ENCODE measurements around the gene GLRX2.

Gene GLRX2

GRCh38 chr1:193113992-193114332, 8.7 kb upstream of the GLRX2 start:
- ChIA-PET POLR2A (interaction anchor here (1.3 kb wide), 1 partner anchor 9 kb away, joined by 3 read pairs; the partner anchor contains the start of gene GLRX2), CTCF (interaction anchor here (0.9 to 2.9 kb wide), 4 partner anchors 8 to 12 kb away, joined by 3 to 19 read pairs (median 4); partner anchors contain the start of genes CDC73 and GLRX2)
- no peak overlapping the region for H3K4me3 ChIP-seq (ENCODE audit: low read depth, low read length)
- TF ChIP-seq CTCF (IDR thresholded peaks at IDR 0.05; ENCODE audit: insufficient read depth, low read length, missing control alignments): no peak
- no peak for DNase-seq (ENCODE audit: low read depth, low spot score)

DNA sequence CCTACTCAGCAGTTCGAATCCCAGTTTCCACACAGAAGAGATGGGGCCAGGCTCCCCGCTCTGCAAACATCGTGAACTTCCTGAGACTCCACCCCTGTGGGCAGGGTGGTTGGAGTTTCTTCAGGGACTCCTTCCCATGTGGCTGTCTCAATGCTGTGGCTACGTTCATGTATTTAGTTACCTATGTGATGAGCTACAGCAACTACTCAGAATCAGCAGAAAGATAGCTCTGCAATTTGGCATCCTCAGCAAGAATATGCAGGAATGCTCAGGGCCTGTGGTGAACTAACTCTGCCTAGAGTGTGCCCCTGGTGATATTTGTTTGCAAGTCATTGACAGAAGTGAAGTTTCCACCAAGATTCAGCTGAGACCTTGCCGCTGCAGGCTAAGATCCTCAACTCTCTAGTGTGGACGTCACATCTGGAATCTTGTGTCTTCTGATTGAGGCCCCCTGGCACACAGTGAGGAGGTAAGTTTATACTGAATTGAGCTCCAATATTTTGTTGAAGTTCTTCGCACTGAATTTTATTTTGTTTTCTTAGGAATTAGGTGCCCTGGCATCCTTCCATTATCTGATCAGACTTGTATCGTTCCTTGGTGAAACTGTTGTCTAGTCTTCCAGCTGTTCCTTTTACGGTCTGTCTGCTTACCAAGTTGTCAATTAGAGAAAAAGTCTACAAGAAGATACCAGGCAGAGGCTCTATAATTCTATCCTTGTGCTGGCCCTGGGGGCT, 8.2 kb upstream of the GLRX2 start:
- no peak for TF ChIP-seq CTCF (IDR thresholded peaks at IDR 0.05; ENCODE audit: insufficient read depth, low read length, missing control alignments)
- H3K4me3 ChIP-seq (ENCODE audit: low read depth, low read length): no peak overlapping the region
- ChIA-PET POLR2A (interaction anchor here (1.3 kb wide), 1 partner anchor 8 kb away, joined by 3 read pairs; the partner anchor contains the start of gene GLRX2), CTCF (interaction anchor here (0.9 to 2.9 kb wide), 4 partner anchors 8 to 12 kb away, joined by 3 to 19 read pairs (median 4); partner anchors contain the start of genes CDC73 and GLRX2)
- DNase-seq (ENCODE audit: low read depth, low spot score): no peak

DNA sequence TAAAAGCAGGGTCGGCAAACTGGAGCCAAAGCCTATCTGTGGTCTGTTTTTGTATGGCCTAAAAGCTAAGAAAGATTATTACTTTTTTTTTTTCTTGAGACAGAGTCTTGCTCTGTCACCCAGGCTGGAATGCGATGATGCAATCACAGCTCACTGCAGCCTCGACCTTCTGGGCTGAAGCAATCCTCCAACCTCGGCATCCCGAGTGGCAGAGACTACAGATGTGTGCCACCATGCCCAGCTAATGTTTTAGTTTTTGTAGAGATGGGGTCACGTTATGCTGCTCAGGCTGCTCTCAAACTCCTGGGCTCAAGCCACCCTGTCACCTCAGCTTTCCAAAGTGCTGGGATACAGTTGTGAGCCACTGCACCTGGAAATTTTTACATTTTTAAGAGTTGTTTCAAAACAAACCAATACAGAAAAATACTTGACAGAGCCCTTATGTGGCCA, 6.5 kb upstream of the GLRX2 start:
- POLR2A ChIA-PET: interaction anchor here (0.7 to 1.3 kb wide), 2 partner anchors 10 to 348 kb away, joined by 3 to 7 read pairs; partner anchors contain the start of gene CDC73
- H3K4me3 ChIP-seq (ENCODE audit: low read depth, low read length): no peak overlapping the region
- CTCF ChIA-PET: interaction anchor here (2.9 kb wide), 1 partner anchor 10 kb away, joined by 19 read pairs; the partner anchor contains the start of gene CDC73
- DNase-seq (ENCODE audit: low read depth, low spot score): no peak
- TF ChIP-seq CTCF (IDR thresholded peaks at IDR 0.05; ENCODE audit: insufficient read depth, low read length, missing control alignments): no peak

GRCh38 chr1:193110864-193111263, 5.7 kb upstream of the GLRX2 start:
- CTCF ChIA-PET: interaction anchor here (11.6 kb wide), 1 partner anchor 11 kb away, joined by 78 read pairs; the partner anchor contains the start of gene CDC73
- H3K4me3 ChIP-seq (ENCODE audit: low read depth, low read length): no peak overlapping the region
- POLR2A ChIA-PET: interaction anchor here (1.3 kb wide), 1 partner anchor 11 kb away, joined by 7 read pairs; the partner anchor contains the start of gene CDC73

DNA sequence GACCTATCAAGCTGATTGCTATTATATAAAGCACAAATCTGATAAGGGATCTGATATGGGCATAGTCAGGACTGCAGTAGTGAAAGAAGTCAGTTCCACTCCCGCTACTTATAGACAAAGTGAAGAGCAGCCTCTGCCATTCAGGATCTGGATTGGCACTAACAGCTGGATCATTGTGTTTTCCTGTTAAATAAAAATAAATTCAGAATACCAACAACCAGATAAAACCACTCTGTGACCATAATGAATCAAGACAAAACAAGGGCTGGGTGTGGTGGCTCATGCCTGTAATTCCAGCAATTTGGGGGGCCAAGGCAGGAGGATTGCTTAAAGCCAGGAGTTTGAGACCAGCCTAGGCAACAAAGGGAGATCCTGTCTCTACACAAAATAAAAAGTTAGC, 5.0 kb upstream of the GLRX2 start:
- no peak for TF ChIP-seq CTCF (IDR thresholded peaks at IDR 0.05; ENCODE audit: insufficient read depth, low read length, missing control alignments)
- ChIA-PET POLR2A (no interaction called here), CTCF (interaction anchor here (11.6 kb wide), 1 partner anchor 12 kb away, joined by 78 read pairs; the partner anchor contains the start of gene CDC73)
- no peak for DNase-seq (ENCODE audit: low read depth, low spot score)
- no peak overlapping the region for H3K4me3 ChIP-seq (ENCODE audit: low read depth, low read length)

More at GRCh38 chr1:193110864-193111263, 5.7 kb upstream of the GLRX2 start:
- no peak for DNase-seq (ENCODE audit: low read depth, low spot score)
- TF ChIP-seq CTCF (IDR thresholded peaks at IDR 0.05; ENCODE audit: insufficient read depth, low read length, missing control alignments): no peak

DNA sequence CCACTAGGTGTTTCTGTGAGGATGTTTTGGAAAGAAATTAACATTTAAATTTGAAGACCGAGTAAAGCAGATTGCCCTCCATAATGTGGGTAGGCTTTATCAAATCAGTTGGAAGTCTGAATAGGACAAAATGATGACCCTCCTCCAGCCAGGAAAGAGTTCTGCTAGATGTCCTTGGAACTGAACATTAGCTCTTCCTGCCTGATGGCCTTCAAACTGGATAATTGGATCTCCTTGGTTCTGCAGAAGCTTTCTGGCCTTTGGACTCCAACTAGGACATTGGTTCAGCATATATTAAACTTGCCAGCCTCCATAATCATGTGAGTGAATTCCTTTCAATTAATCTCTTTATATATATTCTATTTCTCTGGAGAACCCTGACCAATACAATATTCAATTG, 4.4 kb upstream of the GLRX2 start:
- no peak for TF ChIP-seq CTCF (IDR thresholded peaks at IDR 0.05; ENCODE audit: insufficient read depth, low read length, missing control alignments)
- ChIA-PET CTCF (interaction anchor here (11.6 kb wide), 1 partner anchor 12 kb away, joined by 78 read pairs; the partner anchor contains the start of gene CDC73), POLR2A (no interaction called here)
- no peak overlapping the region for H3K4me3 ChIP-seq (ENCODE audit: low read depth, low read length)
- DNase-seq (ENCODE audit: low read depth, low spot score): no peak
